GM12875 (cell line): ENCODE results near the gene MOGAT3.

Experiments used
- H3K4me3 ChIP-seq: one replicate; pipeline ENCODE4 v1.5.1; 2011; ENCODE audit warnings: low read depth, low read length, control low read depth
- CTCF ChIP-seq: IDR thresholded peaks from 2 replicates; pipeline ENCODE4 v1.5.1; 2011; ENCODE audit warnings: low read depth, mild to moderate bottlenecking, control low read depth, inconsistent platforms, low read length, moderate library complexity, borderline replicate concordance; ENCODE audit not compliant: insufficient read depth

The MOGAT3 gene

GRCh38 chr7:101237206-101238067 lies 36.6 kb upstream of the MOGAT3 start, which contains the start of gene CLDN15:
Gene CLDN15 (minus strand): TSS chr7:101237802. CDS start chr7:101237581, 221 bp downstream.
- no peak for TF ChIP-seq CTCF
- H3K4me3 ChIP-seq, result no peak within 1 kb of the TSS

GRCh38 chr7:101236292-101236835 lies 35.5 kb upstream of the MOGAT3 start:
- TF ChIP-seq CTCF, result no peak
- no peak overlapping the region for H3K4me3 ChIP-seq

GRCh38 chr7:101235522-101235921 lies 34.7 kb upstream of the MOGAT3 start:
- TF ChIP-seq CTCF, result no peak

GRCh38 chr7:101235050-101235449 lies 34.2 kb upstream of the MOGAT3 start:
- TF ChIP-seq CTCF, result no peak
- H3K4me3 ChIP-seq, result no peak overlapping the region

More at GRCh38 chr7:101235522-101235921, 34.7 kb upstream of the MOGAT3 start:
- no peak overlapping the region for H3K4me3 ChIP-seq

GRCh38 chr7:101234636-101235035 lies 33.8 kb upstream of the MOGAT3 start:
- H3K4me3 ChIP-seq, result no peak overlapping the region
- no peak for TF ChIP-seq CTCF

GRCh38 chr7:101233907-101234547 lies 33.2 kb upstream of the MOGAT3 start:
- no peak for TF ChIP-seq CTCF
- no peak overlapping the region for H3K4me3 ChIP-seq
